ENCODE data around the gene AK4.

The AK4 gene

DNA sequence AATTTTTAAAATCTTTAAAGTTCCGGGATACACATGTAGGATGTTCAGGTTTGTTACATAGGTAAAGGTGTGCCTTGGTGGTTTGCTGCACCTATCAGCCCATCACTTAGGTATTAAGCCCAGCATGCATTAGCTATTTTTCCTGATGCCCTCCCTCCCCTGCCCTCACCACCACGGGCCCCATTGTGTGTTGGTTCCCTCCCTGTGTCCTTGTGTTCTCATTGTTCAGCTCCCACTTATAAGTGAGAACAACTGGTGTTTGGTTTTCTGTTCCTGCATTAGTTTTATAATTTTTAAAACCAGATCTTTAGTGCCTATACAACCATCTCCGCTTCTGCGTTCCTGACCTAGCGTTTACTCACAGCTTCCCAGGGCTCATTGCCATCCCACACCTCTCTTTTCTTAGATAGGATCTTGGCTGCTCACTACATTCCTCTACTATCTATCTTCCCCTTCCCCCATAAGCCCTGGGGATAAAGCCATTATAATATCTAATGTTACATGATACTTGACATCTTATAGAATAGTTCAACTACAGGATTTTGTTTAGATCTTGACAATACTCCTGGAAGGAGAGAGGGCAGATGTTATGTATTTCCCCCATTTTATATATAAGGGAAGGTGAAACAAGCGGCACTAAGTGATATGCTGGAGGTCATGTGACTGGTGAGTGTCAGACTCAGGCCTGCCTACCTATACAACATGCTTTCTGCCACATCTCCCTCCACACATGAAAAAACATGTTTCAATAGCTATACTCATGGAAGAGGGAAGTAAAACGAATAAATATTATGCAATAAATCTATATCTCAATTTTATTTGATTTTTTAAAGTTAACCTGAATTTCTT lies 109.1 kb downstream of the AK4 start:
- no peak for DNase-seq (ENCODE audit: extremely low spot score)
- ChIA-PET POLR2A (interaction anchor here (1.1 kb wide), 1 partner anchor 163 kb away, joined by 3 read pairs; the partner anchor contains the start of genes LEPR and LEPROT), CTCF (interaction anchor here (0.7 kb wide), 1 partner anchor 22 kb away, joined by 3 read pairs; no protein-coding TSS in a partner anchor)
- TF ChIP-seq LEF1 (IDR thresholded peaks at IDR 0.05; ENCODE audit: borderline replicate concordance) = no peak
- TF ChIP-seq ARNT (IDR thresholded peaks at IDR 0.05) = no peak
- no peak for TF ChIP-seq FOXM1 (IDR thresholded peaks at IDR 0.05; ENCODE audit: borderline replicate concordance)
- TF ChIP-seq FOXK2 (IDR thresholded peaks at IDR 0.05) = no peak
- TF ChIP-seq CTBP1 (IDR thresholded peaks at IDR 0.05; ENCODE audit: borderline replicate concordance) = no peak
- no peak for TF ChIP-seq HDGF (IDR thresholded peaks at IDR 0.05; ENCODE audit: borderline replicate concordance)
- TF ChIP-seq, protein P1, sequence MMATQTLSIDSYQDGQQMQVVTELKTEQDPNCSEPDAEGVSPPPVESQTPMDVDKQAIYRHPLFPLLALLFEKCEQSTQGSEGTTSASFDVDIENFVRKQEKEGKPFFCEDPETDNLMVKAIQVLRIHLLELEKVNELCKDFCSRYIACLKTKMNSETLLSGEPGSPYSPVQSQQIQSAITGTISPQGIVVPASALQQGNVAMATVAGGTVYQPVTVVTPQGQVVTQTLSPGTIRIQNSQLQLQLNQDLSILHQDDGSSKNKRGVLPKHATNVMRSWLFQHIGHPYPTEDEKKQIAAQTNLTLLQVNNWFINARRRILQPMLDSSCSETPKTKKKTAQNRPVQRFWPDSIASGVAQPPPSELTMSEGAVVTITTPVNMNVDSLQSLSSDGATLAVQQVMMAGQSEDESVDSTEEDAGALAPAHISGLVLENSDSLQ (IDR thresholded peaks at IDR 0.05) = no peak
- TF ChIP-seq L3MBTL2 (conservative IDR thresholded peaks at IDR 0.05) = no peak
- no peak for TF ChIP-seq ELF4 (IDR thresholded peaks at IDR 0.05)
- TF ChIP-seq ZNF384 (IDR thresholded peaks at IDR 0.05) = no peak
- no peak for TF ChIP-seq BHLHE40 (IDR thresholded peaks at IDR 0.05; ENCODE audit: borderline replicate concordance)
- no peak for TF ChIP-seq FOXA1 (IDR thresholded peaks at IDR 0.05)
- no peak for TF ChIP-seq SP1 (IDR thresholded peaks at IDR 0.05)
- TF ChIP-seq SUZ12 (IDR thresholded peaks at IDR 0.05) = no peak
- TF ChIP-seq TARDBP (IDR thresholded peaks at IDR 0.05) = no peak
- TF ChIP-seq NFRKB (IDR thresholded peaks at IDR 0.05) = no peak

DNA sequence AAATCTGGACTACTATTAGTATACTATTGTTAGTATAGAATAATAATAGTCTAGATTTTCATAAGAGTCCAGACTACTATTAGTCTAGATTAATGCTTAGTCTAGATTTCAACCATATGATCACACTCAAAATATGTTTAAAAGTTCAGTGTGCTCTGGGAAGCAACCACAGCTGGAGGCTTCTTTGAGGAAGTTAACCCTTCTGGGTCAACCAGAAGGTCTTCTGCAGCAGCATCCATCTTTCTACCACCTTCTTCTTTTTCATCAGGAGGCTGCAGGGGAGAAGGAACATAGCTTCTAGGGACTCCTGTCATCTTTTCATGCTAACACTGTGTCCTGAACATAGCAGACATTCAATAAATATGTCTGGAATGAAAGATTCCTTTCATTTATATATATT lies 110.1 kb downstream of the AK4 start:
- ChIA-PET POLR2A (no interaction called here), CTCF (no interaction called here)
- TF ChIP-seq CTBP1 (IDR thresholded peaks at IDR 0.05; ENCODE audit: borderline replicate concordance) (no peak), L3MBTL2 (conservative IDR thresholded peaks at IDR 0.05) (no peak), SUZ12 (IDR thresholded peaks at IDR 0.05) (no peak)
- no peak for DNase-seq (ENCODE audit: extremely low spot score)

DNA sequence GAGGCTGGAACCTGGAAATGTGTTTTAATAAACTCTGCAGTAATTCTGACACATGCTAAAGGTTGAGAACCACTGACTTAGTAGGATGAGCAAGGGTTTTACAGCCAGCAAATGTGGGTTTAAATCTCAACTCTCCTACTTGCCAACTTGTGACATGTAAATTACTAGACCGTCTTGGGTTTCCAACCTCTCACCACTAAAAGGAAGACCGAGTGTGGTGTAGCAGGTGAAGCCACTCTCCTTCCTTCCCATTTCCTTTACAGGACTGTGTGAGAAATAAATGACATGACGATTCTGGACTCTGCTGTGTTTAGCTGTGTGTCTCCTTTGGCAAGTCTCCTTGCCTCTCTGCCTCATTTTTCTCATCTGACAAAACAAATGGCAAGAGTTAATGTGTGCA lies 111.8 kb downstream of the AK4 start:
- CTCF ChIA-PET = no interaction called here
- POLR2A ChIA-PET = no interaction called here
- no peak for DNase-seq (ENCODE audit: extremely low spot score)
- TF ChIP-seq ARNT (IDR thresholded peaks at IDR 0.05) (no peak), FOXA1 (IDR thresholded peaks at IDR 0.05) (no peak), NFRKB (IDR thresholded peaks at IDR 0.05) (no peak), ZNF384 (IDR thresholded peaks at IDR 0.05) (no peak), BHLHE40 (IDR thresholded peaks at IDR 0.05; ENCODE audit: borderline replicate concordance) (no peak), SP1 (IDR thresholded peaks at IDR 0.05) (no peak), TARDBP (IDR thresholded peaks at IDR 0.05) (no peak), FOXM1 (IDR thresholded peaks at IDR 0.05; ENCODE audit: borderline replicate concordance) (no peak), L3MBTL2 (conservative IDR thresholded peaks at IDR 0.05) (no peak), CTBP1 (IDR thresholded peaks at IDR 0.05; ENCODE audit: borderline replicate concordance) (no peak), HDGF (IDR thresholded peaks at IDR 0.05; ENCODE audit: borderline replicate concordance) (no peak), SUZ12 (IDR thresholded peaks at IDR 0.05) (no peak), ELF4 (IDR thresholded peaks at IDR 0.05) (no peak), LEF1 (IDR thresholded peaks at IDR 0.05; ENCODE audit: borderline replicate concordance) (no peak), FOXK2 (IDR thresholded peaks at IDR 0.05) (no peak)
- TF ChIP-seq, protein P1 (IDR thresholded peaks at IDR 0.05) = no peak

DNA sequence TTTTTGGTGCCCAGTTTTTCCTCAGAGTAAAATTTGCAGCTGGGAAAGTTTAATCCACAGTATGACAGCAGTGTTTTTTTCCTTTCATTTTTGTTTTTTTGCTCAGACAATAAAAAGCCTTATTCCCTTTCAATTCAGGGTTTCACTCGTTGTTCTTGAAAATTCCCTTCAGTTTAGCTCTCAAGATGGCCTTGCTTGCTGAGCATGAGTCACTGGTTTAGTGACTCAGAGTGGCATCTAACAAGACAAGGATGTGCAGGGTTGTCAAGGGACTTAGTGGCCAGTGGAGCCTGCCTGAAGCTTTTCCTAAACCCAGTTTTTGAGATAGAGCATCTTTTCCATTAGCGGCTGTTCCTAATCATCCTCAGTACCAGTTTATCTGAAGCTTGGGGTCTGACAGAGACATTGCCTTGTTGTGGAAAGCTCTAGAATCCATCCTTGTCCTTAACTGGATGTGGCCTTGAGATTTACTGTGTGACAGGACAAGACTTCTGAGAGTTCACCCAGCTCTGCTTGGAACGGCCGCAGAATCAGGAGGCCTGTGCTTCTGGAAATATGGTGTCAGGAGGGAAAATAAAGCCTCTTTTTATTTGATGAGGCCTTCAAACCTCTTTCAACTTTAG lies 113.0 kb downstream of the AK4 start:
- DNase-seq (ENCODE audit: extremely low spot score) = no peak
- CTCF ChIA-PET = interaction anchor here (0.7 kb wide), 1 partner anchor 580 kb away, joined by 3 read pairs; no protein-coding TSS in a partner anchor

DNA sequence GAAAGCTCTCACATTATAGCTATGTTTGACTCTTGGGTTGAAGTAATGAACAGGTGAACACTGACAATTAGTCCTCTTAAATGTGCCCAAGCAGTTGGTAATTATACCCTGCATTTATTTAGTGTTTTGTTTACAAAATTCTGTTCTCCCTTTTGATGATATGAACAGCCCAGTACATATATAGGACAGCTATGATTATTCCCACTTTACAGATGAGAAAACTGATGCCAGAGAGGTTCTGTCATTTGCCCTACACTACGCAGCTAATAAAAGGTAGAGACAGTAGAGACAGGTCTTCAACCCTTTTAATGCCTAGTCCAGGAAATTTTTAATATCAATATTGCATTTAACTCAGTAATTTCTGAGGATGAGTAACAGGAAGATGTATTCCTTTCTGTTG lies 115.3 kb downstream of the AK4 start:
- TF ChIP-seq ARNT (IDR thresholded peaks at IDR 0.05) (no peak), SUZ12 (IDR thresholded peaks at IDR 0.05) (no peak), ZNF384 (IDR thresholded peaks at IDR 0.05) (no peak), BHLHE40 (IDR thresholded peaks at IDR 0.05; ENCODE audit: borderline replicate concordance) (no peak), ELF4 (IDR thresholded peaks at IDR 0.05) (no peak), LEF1 (IDR thresholded peaks at IDR 0.05; ENCODE audit: borderline replicate concordance) (no peak), CTBP1 (IDR thresholded peaks at IDR 0.05; ENCODE audit: borderline replicate concordance) (no peak), TARDBP (IDR thresholded peaks at IDR 0.05) (no peak)
- POLR2A ChIA-PET = interaction anchor here (0.8 kb wide), 1 partner anchor 9 kb away, joined by 3 read pairs; no protein-coding TSS in a partner anchor
- CTCF ChIA-PET = no interaction called here
- no peak for DNase-seq (ENCODE audit: extremely low spot score)

More for the DNA sequence above, 113.0 kb downstream of the AK4 start:
- TF ChIP-seq ARNT (IDR thresholded peaks at IDR 0.05) (no peak), BHLHE40 (IDR thresholded peaks at IDR 0.05; ENCODE audit: borderline replicate concordance) (no peak), ELF4 (IDR thresholded peaks at IDR 0.05) (no peak), HDGF (IDR thresholded peaks at IDR 0.05; ENCODE audit: borderline replicate concordance) (no peak), FOXK2 (IDR thresholded peaks at IDR 0.05) (no peak), CTBP1 (IDR thresholded peaks at IDR 0.05; ENCODE audit: borderline replicate concordance) (no peak)
- TF ChIP-seq, protein P1 (IDR thresholded peaks at IDR 0.05) = no peak
- POLR2A ChIA-PET = interaction anchor here (0.6 kb wide), 1 partner anchor 12 kb away, joined by 3 read pairs; no protein-coding TSS in a partner anchor
